Osteoblast (primary cell): Measurements from ENCODE around the gene TXK. TPM values are rescaled to one million over a fixed set of nuclear protein-coding genes. Genes with fewer than 3 reads are reported as not detected.

Source experiments
- DNase-seq: peaks from one replicate; pipeline ENCODE4 v3.0.0; 2011; ENCODE audit warnings: low spot score, mixed read lengths; ENCODE audit not compliant: insufficient read length; ENCODE audit errors: missing footprints
- H2AFZ ChIP-seq: 2 replicates; pipeline ENCODE4 v1.6.0; 2011; ENCODE audit warnings: mild to moderate bottlenecking, low read length
- H3K27ac ChIP-seq: 2 replicates; pipeline ENCODE4 v1.5.1; 2011; ENCODE audit warnings: mild to moderate bottlenecking, low read depth, low read length, moderate library complexity
- H3K27me3 ChIP-seq: 2 replicates; pipeline ENCODE4 v1.6.0; 2012; ENCODE audit warnings: mild to moderate bottlenecking, control low read depth, inconsistent platforms, low read length, moderate library complexity; ENCODE audit not compliant: insufficient read depth
- H3K36me3 ChIP-seq: 2 replicates; pipeline ENCODE4 v1.5.1; 2011; ENCODE audit warnings: mild to moderate bottlenecking, low read length, control low read depth, moderate library complexity; ENCODE audit not compliant: insufficient read depth
- H3K4me1 ChIP-seq: 2 replicates; pipeline ENCODE4 v1.5.1; 2011; ENCODE audit warnings: mild to moderate bottlenecking, low read length, control low read depth, moderate library complexity; ENCODE audit not compliant: insufficient read depth
- H3K4me2 ChIP-seq: 2 replicates; pipeline ENCODE4 v1.6.0; 2011; ENCODE audit warnings: mild to moderate bottlenecking, low read length; ENCODE audit not compliant: insufficient read depth
- H3K4me3 ChIP-seq: fragments of 200-600 bp; sonication (generic); 3 replicates; pipeline ENCODE4 v1.5.1; 2012; ENCODE audit warnings: mild to moderate bottlenecking, low read length, inconsistent platforms; ENCODE audit not compliant: insufficient read depth
- H3K79me2 ChIP-seq: 2 replicates; pipeline ENCODE4 v1.6.0; 2012; ENCODE audit warnings: mild to moderate bottlenecking, low read length, control low read depth, inconsistent platforms; ENCODE audit not compliant: insufficient read depth
- H3K9me3 ChIP-seq: 2 replicates; pipeline ENCODE4 v1.5.1; 2011; ENCODE audit warnings: low read depth, low read length, control low read depth
- H4K20me1 ChIP-seq: 2 replicates; pipeline ENCODE4 v1.6.0; 2012; ENCODE audit warnings: mild to moderate bottlenecking, low read length, control low read depth; ENCODE audit not compliant: insufficient read depth
- CTCF ChIP-seq: IDR thresholded peaks from 2 replicates; pipeline ENCODE4 v1.5.1; 2011; ENCODE audit warnings: mild to moderate bottlenecking, low read depth, low read length, moderate library complexity; ENCODE audit errors: extremely low read depth
- total RNA-seq: library from RNA; depleted of rRNA; stranded (reverse); fragments of >200 nt; gene quantifications from 2 replicates; pipeline ENCODE4 v1.2.3, GENCODE V29; 2012

Gene TXK
- total RNA-seq, 1 donor, result 0.72 TPM

DNA sequence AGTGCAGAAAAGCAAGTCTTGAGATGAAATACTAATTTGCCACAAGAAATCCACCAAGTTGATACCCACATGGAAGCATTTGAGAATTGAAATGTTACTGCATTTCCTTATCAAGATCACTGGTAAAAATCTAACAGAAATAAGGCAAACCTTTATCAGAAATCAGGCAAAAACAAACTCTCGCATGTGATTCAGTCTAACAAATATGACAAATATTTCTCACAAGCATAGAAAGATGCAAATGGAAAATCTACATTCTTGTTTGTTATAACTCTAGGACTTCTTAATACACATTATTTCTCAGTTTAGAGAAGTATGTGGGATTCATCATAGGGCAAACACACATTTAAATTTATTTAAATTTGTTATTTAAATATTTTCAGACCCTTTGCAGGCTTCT, 52.9 kb downstream of the TXK start:
- DNase-seq, result no peak
- Histone ChIP-seq H2AFZ (no peak overlapping the region), H3K27ac (no peak overlapping the region), H4K20me1 (no peaks in the 10 kb centered on the region), H3K4me2 (no peak overlapping the region), H3K4me3 (no peak overlapping the region), H3K79me2 (no peaks in the 10 kb centered on the region), H3K36me3 (no peaks in the 10 kb centered on the region), H3K4me1 (peaks cover 3% of the 10 kb centered on the region), H3K9me3 (no peaks in the 10 kb centered on the region), H3K27me3 (no peaks in the 10 kb centered on the region)
- TF ChIP-seq CTCF, result no peak

GRCh38 chr4:48079972-48080391, 54.1 kb downstream of the TXK start:
- no peaks in the 10 kb centered on the region for H3K27me3 ChIP-seq
- no peaks in the 10 kb centered on the region for H3K9me3 ChIP-seq
- H2AFZ ChIP-seq, result no peak overlapping the region
- no peak for DNase-seq
- H3K36me3 ChIP-seq, result no peaks in the 10 kb centered on the region
- no peaks in the 10 kb centered on the region for H3K79me2 ChIP-seq
- TF ChIP-seq CTCF, result no peak
- H3K4me2 ChIP-seq, result peak overlapping the region; percentile 16
- peaks cover 3% of the 10 kb centered on the region for H3K4me1 ChIP-seq
- no peaks in the 10 kb centered on the region for H4K20me1 ChIP-seq
- H3K4me3 ChIP-seq, result no peak overlapping the region
- no peak overlapping the region for H3K27ac ChIP-seq

- no peak for TF ChIP-seq CTCF
- DNase-seq, result no peak
- no peaks in the 10 kb centered on the region for H4K20me1 ChIP-seq
- no peak overlapping the region for H3K4me2 ChIP-seq
- H3K4me1 ChIP-seq, result peaks cover 3% of the 10 kb centered on the region
- H3K4me3 ChIP-seq, result no peak overlapping the region
- H3K27me3 ChIP-seq, result no peaks in the 10 kb centered on the region
- H3K9me3 ChIP-seq, result no peaks in the 10 kb centered on the region
- no peaks in the 10 kb centered on the region for H3K36me3 ChIP-seq
- H2AFZ ChIP-seq, result no peak overlapping the region
- no peak overlapping the region for H3K27ac ChIP-seq
- H3K79me2 ChIP-seq, result no peaks in the 10 kb centered on the region
Observed at GRCh38 chr4:48078862-48079655, 55.0 kb downstream of the TXK start.

DNA sequence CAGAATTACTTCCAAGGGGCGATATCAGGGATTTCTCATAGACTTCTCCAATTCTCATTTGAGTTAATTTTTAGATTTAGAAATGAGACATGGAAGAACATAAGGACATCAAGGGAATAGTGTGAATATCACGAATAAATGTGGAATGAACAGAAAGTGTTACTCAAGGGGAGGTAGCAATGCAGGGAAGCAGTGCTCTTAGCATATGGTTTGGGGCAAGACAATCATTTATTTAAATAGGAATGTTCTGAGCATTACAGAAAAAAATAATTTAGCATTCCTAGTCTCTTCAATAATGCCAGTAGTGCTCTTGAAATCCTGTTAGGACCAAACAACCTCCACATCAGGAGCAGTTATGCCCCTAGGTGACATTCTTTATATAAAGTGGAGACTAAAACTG, 55.6 kb downstream of the TXK start:
- H3K4me1 ChIP-seq, result peaks cover 3% of the 10 kb centered on the region
- H3K4me2 ChIP-seq, result no peak overlapping the region
- TF ChIP-seq CTCF, result no peak
- H3K27me3 ChIP-seq, result no peaks in the 10 kb centered on the region
- no peaks in the 10 kb centered on the region for H3K79me2 ChIP-seq
- H3K9me3 ChIP-seq, result no peaks in the 10 kb centered on the region
- H2AFZ ChIP-seq, result no peak overlapping the region
- H3K4me3 ChIP-seq, result no peak overlapping the region
- H3K27ac ChIP-seq, result no peak overlapping the region
- no peaks in the 10 kb centered on the region for H4K20me1 ChIP-seq
- DNase-seq, result no peak
- no peaks in the 10 kb centered on the region for H3K36me3 ChIP-seq
